ENCODE data around the gene DDX23. TPM values are rescaled to one million over a fixed set of nuclear protein-coding genes. Genes with fewer than 3 reads are reported as not detected.

Gene DDX23
- total and polyA plus RNA-seq, 2 of the 4 experiments (the other 2 are of a cell fraction), result 61.8 to 81.9 TPM

DNA sequence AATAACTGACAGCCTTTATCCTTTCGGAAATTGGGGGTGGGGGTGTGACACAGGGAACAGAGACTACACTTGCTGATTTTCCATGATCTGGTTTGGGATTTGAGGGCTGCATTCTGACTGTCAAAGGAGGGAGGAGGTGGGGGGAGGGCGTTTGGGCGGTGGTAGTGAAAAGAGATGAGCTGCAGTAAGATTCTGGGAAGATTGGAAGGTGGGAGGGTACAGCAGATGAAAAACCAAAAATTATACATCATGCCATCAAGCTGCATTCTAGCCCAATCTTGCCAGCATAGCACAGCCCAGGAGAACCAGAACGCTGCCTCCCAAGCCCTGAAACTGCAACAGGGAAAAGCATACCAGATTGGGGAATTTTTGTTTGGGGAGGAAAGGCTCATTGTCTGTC lies 11.3 kb upstream of the DDX23 start:
- BruUV-seq (replicated peaks), result no TSS peak

More for the DNA sequence above, 11.3 kb upstream of the DDX23 start:
- H3K27me3 ChIP-seq (ENCODE audit: control insufficient read depth, insufficient read depth, low read length), result peaks cover 45% of the 10 kb centered on the region
- no peak overlapping the region for H2AK5ac ChIP-seq (ENCODE audit: low read depth, low read length)
- no peak overlapping the region for H3K9ac ChIP-seq (ENCODE audit: low read depth, low read length)
- TF ChIP-seq FOS (IDR thresholded peaks at IDR 0.05; ENCODE audit: low read depth, low read length), result no peak
- no peak for TF ChIP-seq NFE2L2 (IDR thresholded peaks at IDR 0.05; ENCODE audit: low read depth, low read length)
- TF ChIP-seq, protein P1, sequence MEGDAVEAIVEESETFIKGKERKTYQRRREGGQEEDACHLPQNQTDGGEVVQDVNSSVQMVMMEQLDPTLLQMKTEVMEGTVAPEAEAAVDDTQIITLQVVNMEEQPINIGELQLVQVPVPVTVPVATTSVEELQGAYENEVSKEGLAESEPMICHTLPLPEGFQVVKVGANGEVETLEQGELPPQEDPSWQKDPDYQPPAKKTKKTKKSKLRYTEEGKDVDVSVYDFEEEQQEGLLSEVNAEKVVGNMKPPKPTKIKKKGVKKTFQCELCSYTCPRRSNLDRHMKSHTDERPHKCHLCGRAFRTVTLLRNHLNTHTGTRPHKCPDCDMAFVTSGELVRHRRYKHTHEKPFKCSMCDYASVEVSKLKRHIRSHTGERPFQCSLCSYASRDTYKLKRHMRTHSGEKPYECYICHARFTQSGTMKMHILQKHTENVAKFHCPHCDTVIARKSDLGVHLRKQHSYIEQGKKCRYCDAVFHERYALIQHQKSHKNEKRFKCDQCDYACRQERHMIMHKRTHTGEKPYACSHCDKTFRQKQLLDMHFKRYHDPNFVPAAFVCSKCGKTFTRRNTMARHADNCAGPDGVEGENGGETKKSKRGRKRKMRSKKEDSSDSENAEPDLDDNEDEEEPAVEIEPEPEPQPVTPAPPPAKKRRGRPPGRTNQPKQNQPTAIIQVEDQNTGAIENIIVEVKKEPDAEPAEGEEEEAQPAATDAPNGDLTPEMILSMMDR (conservative IDR thresholded peaks at IDR 0.05; ENCODE audit: low read depth, low read length), result no peak
- TF ChIP-seq SMC3 (IDR thresholded peaks at IDR 0.05; ENCODE audit: low read depth, low read length), result no peak
- no peak for TF ChIP-seq BHLHE40 (IDR thresholded peaks at IDR 0.05; ENCODE audit: low read depth, low read length)
- TF ChIP-seq RFX5 (IDR thresholded peaks at IDR 0.05; ENCODE audit: low read depth, low read length), result no peak
- no peak for TF ChIP-seq CHD1 (IDR thresholded peaks at IDR 0.05; ENCODE audit: low read depth, low read length)
- no peak for TF ChIP-seq RAD21 (IDR thresholded peaks at IDR 0.05; ENCODE audit: low read length)
- TF ChIP-seq, protein P2, sequence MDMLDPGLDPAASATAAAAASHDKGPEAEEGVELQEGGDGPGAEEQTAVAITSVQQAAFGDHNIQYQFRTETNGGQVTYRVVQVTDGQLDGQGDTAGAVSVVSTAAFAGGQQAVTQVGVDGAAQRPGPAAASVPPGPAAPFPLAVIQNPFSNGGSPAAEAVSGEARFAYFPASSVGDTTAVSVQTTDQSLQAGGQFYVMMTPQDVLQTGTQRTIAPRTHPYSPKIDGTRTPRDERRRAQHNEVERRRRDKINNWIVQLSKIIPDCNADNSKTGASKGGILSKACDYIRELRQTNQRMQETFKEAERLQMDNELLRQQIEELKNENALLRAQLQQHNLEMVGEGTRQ (IDR thresholded peaks at IDR 0.05; ENCODE audit: low read depth, low read length), result no peak
- TF ChIP-seq, protein P3, sequence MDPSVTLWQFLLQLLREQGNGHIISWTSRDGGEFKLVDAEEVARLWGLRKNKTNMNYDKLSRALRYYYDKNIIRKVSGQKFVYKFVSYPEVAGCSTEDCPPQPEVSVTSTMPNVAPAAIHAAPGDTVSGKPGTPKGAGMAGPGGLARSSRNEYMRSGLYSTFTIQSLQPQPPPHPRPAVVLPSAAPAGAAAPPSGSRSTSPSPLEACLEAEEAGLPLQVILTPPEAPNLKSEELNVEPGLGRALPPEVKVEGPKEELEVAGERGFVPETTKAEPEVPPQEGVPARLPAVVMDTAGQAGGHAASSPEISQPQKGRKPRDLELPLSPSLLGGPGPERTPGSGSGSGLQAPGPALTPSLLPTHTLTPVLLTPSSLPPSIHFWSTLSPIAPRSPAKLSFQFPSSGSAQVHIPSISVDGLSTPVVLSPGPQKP (IDR thresholded peaks at IDR 0.05; ENCODE audit: borderline replicate concordance, low read depth, low read length), result no peak
- TF ChIP-seq MXI1 (IDR thresholded peaks at IDR 0.05; ENCODE audit: borderline replicate concordance, low read depth, low read length), result no peak
- no peak for TF ChIP-seq MAZ (IDR thresholded peaks at IDR 0.05; ENCODE audit: borderline replicate concordance, low read depth, low read length)
- TF ChIP-seq MAFK (IDR thresholded peaks at IDR 0.05; ENCODE audit: low read depth, low read length), result no peak
- TF ChIP-seq RCOR1 (IDR thresholded peaks at IDR 0.05; ENCODE audit: insufficient replicate concordance, low read length), result no peak
- no peak for TF ChIP-seq POLR2A (IDR thresholded peaks at IDR 0.05; ENCODE audit: low read depth, low read length)
- TF ChIP-seq CEBPB (IDR thresholded peaks at IDR 0.05; ENCODE audit: low read depth, low read length), result no peak
- H3K23ac ChIP-seq (ENCODE audit: low read depth, low read length), result no peak overlapping the region
- H2BK20ac ChIP-seq (ENCODE audit: low read depth, low read length), result no peak overlapping the region
- H3K14ac ChIP-seq (replicated peaks; ENCODE audit: low read depth, low read length), result no peak overlapping the region
- H4K5ac ChIP-seq (ENCODE audit: low read depth, low read length), result no peak overlapping the region
- H2BK15ac ChIP-seq (ENCODE audit: low read depth, low read length), result no peak overlapping the region
- no peak overlapping the region for H4K8ac ChIP-seq (ENCODE audit: low read depth in 2 of 2, low read length in 2 of 2)
- in situ Hi-C loops (cut with MboI; ENCODE audit: low sequenced_read_pairs) (no loop called here), intact Hi-C loops (cut with micrococcal nuclease) (no loop called here), dilution Hi-C loops (cut with HindIII; ENCODE audit: low sequenced_read_pairs, unreplicated experiment) (no loop called here)
- WGBS, 2 experiments (ENCODE audit: extremely low coverage in 2 of 2, insufficient read length in 1 of 2), result no CpG with 5 or more reads among the region's 4 CpGs
- POLR2A ChIA-PET (ENCODE audit: unreplicated experiment), result no interaction called here
- no peaks in the 10 kb centered on the region for H3K36me3 ChIP-seq (ENCODE audit: control insufficient read depth, insufficient read depth, low read length)
- H2AFZ ChIP-seq (replicated peaks; ENCODE audit: low read length, poor library complexity), result no peak overlapping the region
- no peak overlapping the region for H2BK120ac ChIP-seq (ENCODE audit: low read depth, low read length)
- H4K91ac ChIP-seq (ENCODE audit: insufficient read depth, low read depth, low read length), result no peak overlapping the region
- H3K56ac ChIP-seq (ENCODE audit: extremely low read depth, insufficient read depth, low read length), result no peak overlapping the region
- H3K9me3 ChIP-seq (ENCODE audit: control insufficient read depth, insufficient read depth, low read length), result no peaks in the 10 kb centered on the region
- no peak overlapping the region for H3K4me2 ChIP-seq (ENCODE audit: low read depth, low read length)
- DNase-seq (no peak), ATAC-seq (ENCODE audit: low read depth) (no peak)
- H3K4me3 ChIP-seq (ENCODE audit: insufficient read depth, low read depth, low read length), result no peak overlapping the region
- H3K79me1 ChIP-seq (ENCODE audit: low read depth in 1 of 2, low read length in 2 of 2), result no peaks in the 10 kb centered on the region
- CTCF ChIA-PET, result no interaction called here
- no peak overlapping the region for H3K18ac ChIP-seq (ENCODE audit: low read depth, low read length)
- no peaks in the 10 kb centered on the region for H3K4me1 ChIP-seq (ENCODE audit: control insufficient read depth, insufficient read depth, low read length)
- H4K20me1 ChIP-seq (ENCODE audit: insufficient read depth, low read length), result no peaks in the 10 kb centered on the region; the same call in 1 of the 2 replicates
- no peak overlapping the region for H2AK9ac ChIP-seq (replicated peaks; ENCODE audit: low read depth, low read length, poor library complexity)
- 0 out of 2 replicates have a peak, but pooled peaks cover 5% of the 10 kb centered on the region for H3K9me1 ChIP-seq (ENCODE audit: insufficient read depth, low read length)
- no peak overlapping the region for H3K27ac ChIP-seq (ENCODE audit: insufficient read depth, low read length)
- no peak overlapping the region for H3K4ac ChIP-seq (ENCODE audit: low read depth, low read length)
- H2BK5ac ChIP-seq (ENCODE audit: low read depth, low read length, poor library complexity, severe bottlenecking), result no peak overlapping the region
